Measurements from ENCODE around the gene GNG7. TPM values are rescaled to one million over a fixed set of nuclear protein-coding genes. Genes with fewer than 3 reads are reported as not detected.
A peak's percentile ranks its signal among the peaks of the same experiment; 100 is the strongest.

Gene GNG7
- total and polyA plus RNA-seq, 12 donors, result 0.83 to 16.5 (median 7.8) TPM

- DNase-seq, result peak in 1 of 7 donors; percentile 27
- Histone ChIP-seq H3K4me1 (replicated peaks in 1 of 2) (peaks cover 4 to 23% of the 10 kb centered on the region in 2 donors), H3K9me3 (replicated peaks in 1 of 3) (no peaks in the 10 kb centered on the region), H3K36me3 (replicated peaks in 1 of 2) (no peaks in the 10 kb centered on the region), H3K4me3 (no peak overlapping the region), H3K27ac (peak overlapping the region in 2 of 5 donors; percentile 79 to 91), H3K27me3 (no peaks in the 10 kb centered on the region)
- no peak for TF ChIP-seq CTCF (IDR thresholded peaks at IDR 0.05)
- no peak for TF ChIP-seq POLR2A (IDR thresholded peaks at IDR 0.05)
- 54 to 86% (median 83%) methylated on average over 2 to 12 of the region's 12 CpGs for WGBS, 4 donors
- intact Hi-C loops (cut with DNase I), result no loop called here
Observed at GRCh38 chr19:2633693-2634075, 68.8 kb downstream of the GNG7 start.

GRCh38 chr19:2631213-2631821, 71.2 kb downstream of the GNG7 start:
- Histone ChIP-seq H3K27ac (peak overlapping the region in 3 of 5 donors; percentile 46 to 84 (median 71)), H3K4me1 (replicated peaks in 1 of 2) (peaks cover 9 to 28% of the 10 kb centered on the region in 2 donors), H3K4me3 (no peak overlapping the region), H3K36me3 (replicated peaks in 1 of 2) (no peaks in the 10 kb centered on the region), H3K9me3 (replicated peaks in 1 of 3) (no peaks in the 10 kb centered on the region), H3K27me3 (no peaks in the 10 kb centered on the region)
- DNase-seq, result peak in 1 of 7 donors; percentile 30
- WGBS, 4 donors, result 42 to 70% (median 50%) methylated on average over 4 of the region's 4 CpGs
- TF ChIP-seq CTCF (IDR thresholded peaks at IDR 0.05), result no peak
- TF ChIP-seq POLR2A (IDR thresholded peaks at IDR 0.05), result no peak
- intact Hi-C loops (cut with DNase I), result no loop called here

- intact Hi-C loops (cut with DNase I), result no loop called here
- H3K27ac ChIP-seq, result peak overlapping the region in 4 of 5 donors; percentile 46 to 84 (median 63)
- WGBS, 4 donors, result 96 to 98% (median 96%) methylated on average over 6 of the region's 6 CpGs
- H3K4me1 ChIP-seq (replicated peaks in 1 of 2), result peaks cover 9 to 28% of the 10 kb centered on the region in 2 donors
- no peak for DNase-seq
- H3K4me3 ChIP-seq, result no peak overlapping the region
- H3K9me3 ChIP-seq (replicated peaks in 1 of 3), result no peaks in the 10 kb centered on the region
- no peaks in the 10 kb centered on the region for H3K36me3 ChIP-seq (replicated peaks in 1 of 2)
- no peak for TF ChIP-seq POLR2A (IDR thresholded peaks at IDR 0.05)
- TF ChIP-seq CTCF (IDR thresholded peaks at IDR 0.05), result no peak
- H3K27me3 ChIP-seq, result no peaks in the 10 kb centered on the region
Observed at GRCh38 chr19:2630352-2631001, 72.0 kb downstream of the GNG7 start.

- Histone ChIP-seq H3K4me1 (replicated peaks in 1 of 2) (peaks cover 13 to 27% of the 10 kb centered on the region in 2 donors), H3K4me3 (no peak overlapping the region), H3K9me3 (replicated peaks in 1 of 3) (no peaks in the 10 kb centered on the region), H3K27me3 (no peaks in the 10 kb centered on the region), H3K36me3 (replicated peaks in 1 of 2) (no peaks in the 10 kb centered on the region), H3K27ac (peak overlapping the region in 4 of 5 donors; percentile 31 to 85 (median 63))
- intact Hi-C loops (cut with DNase I), result no loop called here
- peak in 1 of 7 donors; percentile 55 for DNase-seq
- WGBS, 4 donors, result 69 to 79% (median 74%) methylated on average over 13 to 16 of the region's 16 CpGs
- TF ChIP-seq POLR2A (IDR thresholded peaks at IDR 0.05) (no peak), CTCF (IDR thresholded peaks at IDR 0.05) (no peak)
Observed at GRCh38 chr19:2629491-2630351, 72.8 kb downstream of the GNG7 start.

All from adrenal gland (tissue), 12 donors.